ENCODE data around the gene ASH1L.

DNA sequence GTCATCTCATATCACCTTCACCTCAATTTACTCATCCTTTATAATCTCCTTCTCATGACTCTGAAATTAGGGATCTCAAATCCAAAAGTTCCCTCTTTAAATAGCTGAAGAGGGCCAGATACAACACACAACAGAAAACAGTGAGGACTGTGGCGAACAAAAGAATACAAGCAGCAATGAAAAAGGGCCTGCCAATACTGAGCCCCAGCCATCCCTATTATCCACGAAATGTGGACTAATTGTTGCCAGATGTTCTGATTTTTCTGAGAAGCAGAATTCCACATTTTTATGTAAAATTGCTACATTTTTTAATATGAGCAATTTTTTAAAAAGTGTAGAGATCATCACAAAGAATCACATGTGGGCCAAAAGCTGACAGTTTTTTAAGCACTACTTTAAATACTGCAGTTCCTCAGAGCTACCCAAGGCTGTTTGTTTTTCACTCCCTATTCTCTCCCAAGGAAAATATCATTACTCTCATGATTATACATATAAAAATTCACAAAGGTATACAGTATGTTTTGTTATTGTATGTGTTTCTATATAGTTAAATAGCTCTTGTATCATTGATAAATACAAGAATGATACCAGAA, 90.0 kb downstream of the ASH1L start:
- TF ChIP-seq POLR2AphosphoS5 (IDR thresholded peaks at IDR 0.05; ENCODE audit: low read depth): no peak
- no peak for TF ChIP-seq CTCF (IDR thresholded peaks at IDR 0.05; ENCODE audit: insufficient read depth, low read length)
